Astrocyte of the spinal cord (primary cell): ENCODE measurements around the gene MYOG.

Experiments
- DNase-seq: peaks from one replicate; pipeline ENCODE4 v3.0.0; 2011; ENCODE audit warnings: low read depth, low spot score
- H3K4me3 ChIP-seq: 2 replicates; pipeline ENCODE4 v1.5.1; 2011; ENCODE audit warnings: low read depth, mild to moderate bottlenecking, low read length, moderate library complexity
- CTCF ChIP-seq: IDR thresholded peaks from 2 replicates; pipeline ENCODE4 v1.5.1; 2012; ENCODE audit warnings: low read depth, mild to moderate bottlenecking, low read length, inconsistent platforms
- in situ Hi-C: cut with HindIII; loops from 2 replicates; pipeline ENCODE4 v1.10.0; 2017; ENCODE audit warnings: low sequenced_read_pairs

The MYOG gene

GRCh38 chr1:203124546-203125317, 38.9 kb upstream of the MYOG start:
- H3K4me3 ChIP-seq = no peak overlapping the region
- TF ChIP-seq CTCF = no peak
- no peak for DNase-seq
- in situ Hi-C loops = no loop called here

- no peak for DNase-seq
- no peak for TF ChIP-seq CTCF
- H3K4me3 ChIP-seq = no peak overlapping the region
- in situ Hi-C loops = no loop called here
Observed at GRCh38 chr1:203124011-203124410, 38.2 kb upstream of the MYOG start.

- no peak for DNase-seq
- no peak overlapping the region for H3K4me3 ChIP-seq
- TF ChIP-seq CTCF = no peak
- in situ Hi-C loops = no loop called here
Observed at GRCh38 chr1:203122159-203122558, 36.3 kb upstream of the MYOG start.

GRCh38 chr1:203121186-203122015, 35.6 kb upstream of the MYOG start:
- H3K4me3 ChIP-seq = no peak overlapping the region
- in situ Hi-C loops = no loop called here
- no peak for DNase-seq
- no peak for TF ChIP-seq CTCF

GRCh38 chr1:203120325-203121153, 34.7 kb upstream of the MYOG start:
- in situ Hi-C loops = no loop called here
- TF ChIP-seq CTCF = no peak
- DNase-seq = no peak
- no peak overlapping the region for H3K4me3 ChIP-seq
